Right lobe of liver (tissue), 6 donors: ENCODE results near the gene TRHDE. TPM values are rescaled to one million over a fixed set of nuclear protein-coding genes. Genes with fewer than 3 reads are reported as not detected.

ENCODE experiments used
- ATAC-seq, 4 donors: fragments of 200-7000 bp; cut with Tn5 transposase; one replicate each; pipeline ENCODE4 v1.9.1; 2020; ENCODE audit warnings: mild to moderate bottlenecking in 4 of 4, moderate library complexity in 4 of 4
- DNase-seq, 3 donors: peaks; one replicate each; pipeline ENCODE4 v3.0.0-alpha.2; 2020
- H3K27ac ChIP-seq, 3 donors: fragments of 200-600 bp; one replicate each; pipeline ENCODE4 v1.8.0; 2022
- H3K27me3 ChIP-seq, 2 donors: fragments of 200-600 bp; one replicate each; pipeline ENCODE4 v1.8.0; 2022
- H3K36me3 ChIP-seq, 4 donors: fragments of 200-600 bp; sonication (generic) in 1 of 4; one replicate each; pipeline versions ENCODE4 v1.5.1 to v1.8.0; 2017 to 2022; ENCODE audit warnings: control low read depth in 1 of 4
- H3K4me1 ChIP-seq, 4 donors: fragments of 200-600 bp; sonication (generic) in 1 of 4; one replicate each; pipeline versions ENCODE4 v1.5.1 to v1.8.0; 2017 to 2022; ENCODE audit warnings: control low read depth in 1 of 4
- H3K4me3 ChIP-seq, 3 donors: fragments of 200-600 bp; one replicate each; pipeline ENCODE4 v1.8.0; 2022
- H3K9me3 ChIP-seq, 4 donors: fragments of 200-600 bp; sonication (generic) in 1 of 4; one replicate each; pipeline versions ENCODE4 v1.5.1 to v1.8.0; 2017 to 2022; ENCODE audit warnings: control low read depth in 1 of 4
- CTCF ChIP-seq, 4 donors: fragments of 200-600 bp in 3 of 4; fragments of 450-650 bp in 1 of 4; IDR thresholded peaks; one replicate each; pipeline versions ENCODE4 v1.5.1 to v1.8.0; 2016 to 2022; ENCODE audit warnings: antibody characterized with exemption in 4 of 4, mild to moderate bottlenecking in 2 of 4
- POLR2A ChIP-seq: fragments of 450-650 bp; IDR thresholded peaks from one replicate; pipeline ENCODE4 v1.6.1; 2017; ENCODE audit warnings: antibody characterized with exemption, mild to moderate bottlenecking
- WGBS: methylation state at CpG from one replicate; pipeline ENCODE4 v1.1.6; 2018; ENCODE audit warnings: low coverage, low lambda C conversion rate; ENCODE audit not compliant: insufficient coverage; ENCODE audit errors: missing lambda C conversion rate; 5-methylcytosine and 5-hydroxymethylcytosine counted together
- intact Hi-C, 2 donors: fragments of 100-400 bp; cut with DNase I; formaldehyde crosslinking; loops; one replicate each; pipeline versions ENCODE4 v1.11.2 to v1.14.1; 2022
- total RNA-seq, 6 experiments: library from RNA; depleted of rRNA in 2 of 6; stranded (reverse); fragments of >200 nt in 2 of 6; fragmentation: NEBNext Ultra II Directional in 3 of 6; extraction: Animal tissue kit (Norgen Biotek cat#: 25700) in 3 of 6; gene quantifications; one replicate each; pipeline versions ENCODE4 v1.1.0 to v1.2.4, GENCODE V29; 2016 to 2023
- donor health status: DM: no; HTN: yes; CAD: no.
- donor health status: DM: no; HTN: no; CAD: no.
- donor health status: DM: no; HTN: no; CAD: no.
- donor health status: DM: no; HTN: yes; CAD: no.
- donor health status: DM: no; HTN: yes; CAD: no.

The TRHDE gene
- total RNA-seq, 6 experiments from 2014 or later: 0.10 to 4.3 (median 0.90) TPM

- peak; percentile 45 to 73 (median 58) for ATAC-seq
- DNase-seq: peak; percentile 28 to 80 (median 55)
- Histone ChIP-seq H3K9me3 (no peaks in the 10 kb centered on the region), H3K27me3 (no peaks in the 10 kb centered on the region), H3K27ac (peak overlapping the region in 1 of 3 donors; percentile 19), H3K4me3 (peak overlapping the region in 2 of 3 donors; percentile 17 to 54), H3K36me3 (no peaks in the 10 kb centered on the region), H3K4me1 (peaks cover 0 to 12% (median 2%) of the 10 kb centered on the region in 4 donors)
- no peak for TF ChIP-seq CTCF (IDR thresholded peaks at IDR 0.05)
- no peak for TF ChIP-seq POLR2A
- 2% methylated on average over 13 of the region's 17 CpGs for WGBS
- intact Hi-C loops: loop anchor here in 1 of 2 donors (10.0 kb wide), 1 partner anchor 339 kb away; the partner anchor contains the start of gene TPH2
Measured at GRCh38 chr12:72273851-72274351, 1.7 kb downstream of the TRHDE start.

GRCh38 chr12:72274931-72275330 is 2.8 kb downstream of the TRHDE start:
- Histone ChIP-seq H3K27ac (peak overlapping the region in 1 of 3 donors; percentile 33), H3K27me3 (no peaks in the 10 kb centered on the region), H3K4me1 (peaks cover 0 to 12% (median 2%) of the 10 kb centered on the region in 4 donors), H3K4me3 (no peak overlapping the region), H3K9me3 (no peaks in the 10 kb centered on the region), H3K36me3 (no peaks in the 10 kb centered on the region)
- intact Hi-C loops: loop anchor here in 1 of 2 donors (10.0 kb wide), 1 partner anchor 340 kb away; the partner anchor contains the start of gene TPH2
- 30% methylated on average over 1 of the region's 1 CpG for WGBS
- ATAC-seq (peak; percentile 47 to 70 (median 60)), DNase-seq (peak in 1 of 3 donors; percentile 51)
- TF ChIP-seq CTCF (IDR thresholded peaks at IDR 0.05): no peak
- no peak for TF ChIP-seq POLR2A

- peaks cover 0 to 12% (median 2%) of the 10 kb centered on the region in 4 donors for H3K4me1 ChIP-seq
- H3K27me3 ChIP-seq: no peaks in the 10 kb centered on the region
- H3K4me3 ChIP-seq: no peak overlapping the region
- no peaks in the 10 kb centered on the region for H3K36me3 ChIP-seq
- intact Hi-C loops: loop anchor here in 1 of 2 donors (10.0 kb wide), 1 partner anchor 341 kb away; the partner anchor contains the start of gene TPH2
- TF ChIP-seq POLR2A: no peak
- TF ChIP-seq CTCF (IDR thresholded peaks at IDR 0.05): no peak
- DNase-seq (no peak), ATAC-seq (no peak)
- peak overlapping the region in 1 of 3 donors; percentile 33 for H3K27ac ChIP-seq
- WGBS: 44% methylated on average over 2 of the region's 2 CpGs
- no peaks in the 10 kb centered on the region for H3K9me3 ChIP-seq
Measured at GRCh38 chr12:72275526-72275925, 3.4 kb downstream of the TRHDE start.

GRCh38 chr12:72276181-72276805 is 4.1 kb downstream of the TRHDE start:
- H3K27me3 ChIP-seq: no peaks in the 10 kb centered on the region
- no peak overlapping the region for H3K4me3 ChIP-seq
- DNase-seq (no peak), ATAC-seq (no peak)
- WGBS: 30% methylated on average over 3 of the region's 3 CpGs
- H3K9me3 ChIP-seq: no peaks in the 10 kb centered on the region
- no peaks in the 10 kb centered on the region for H3K36me3 ChIP-seq
- intact Hi-C loops: loop anchor here in 1 of 2 donors (10.0 kb wide), 1 partner anchor 341 kb away; the partner anchor contains the start of gene TPH2
- TF ChIP-seq POLR2A: no peak
- no peak for TF ChIP-seq CTCF (IDR thresholded peaks at IDR 0.05)
- H3K4me1 ChIP-seq: peaks cover 0 to 12% (median 2%) of the 10 kb centered on the region in 4 donors
- no peak overlapping the region for H3K27ac ChIP-seq
